GM18507 (cell line): ENCODE data around the gene GRM7.

Experiments
- DNase-seq: peaks from one replicate; pipeline ENCODE4 v3.0.0; 2011; ENCODE audit warnings: low read depth; ENCODE audit not compliant: insufficient read length; ENCODE audit errors: extremely low spot score
- FAIRE-seq: peaks from 2 replicates; lab custom pipeline; 2011; peaks lifted over from hg19 to GRCh38; lab: Jason Lieb, UNC

The GRM7 gene

GRCh38 chr3:7518026-7518425, 657.1 kb downstream of the GRM7 start:
- DNase-seq (no peak), FAIRE-seq (no peak)

- DNase-seq (no peak), FAIRE-seq (no peak)
Observed at GRCh38 chr3:7518456-7518855, 657.5 kb downstream of the GRM7 start.

GRCh38 chr3:7520059-7520458, 659.1 kb downstream of the GRM7 start:
- no peak for FAIRE-seq
- no peak for DNase-seq

- FAIRE-seq = no peak
Observed at GRCh38 chr3:7520593-7520992, 659.7 kb downstream of the GRM7 start.

DNA sequence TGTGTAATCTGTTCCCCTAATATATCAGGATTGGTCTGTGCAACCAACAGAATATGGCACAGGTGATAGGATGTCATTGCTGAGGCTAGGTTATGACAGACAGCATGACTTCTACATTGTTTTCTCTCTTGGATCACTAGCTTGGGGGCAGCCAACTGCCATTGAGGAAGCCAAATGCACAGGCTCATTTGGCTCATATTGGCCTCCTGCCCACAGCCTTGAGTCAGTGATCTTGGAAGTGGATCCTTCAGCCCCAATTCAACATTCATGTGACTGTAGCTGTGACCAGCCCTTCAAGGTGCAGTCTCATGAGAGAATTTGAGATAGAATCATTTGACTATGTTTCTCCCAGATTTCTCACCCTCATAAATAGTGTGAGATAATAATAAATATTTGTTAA, 675.6 kb downstream of the GRM7 start:
- DNase-seq (no peak), FAIRE-seq (no peak)

More at GRCh38 chr3:7520593-7520992, 659.7 kb downstream of the GRM7 start:
- no peak for DNase-seq

DNA sequence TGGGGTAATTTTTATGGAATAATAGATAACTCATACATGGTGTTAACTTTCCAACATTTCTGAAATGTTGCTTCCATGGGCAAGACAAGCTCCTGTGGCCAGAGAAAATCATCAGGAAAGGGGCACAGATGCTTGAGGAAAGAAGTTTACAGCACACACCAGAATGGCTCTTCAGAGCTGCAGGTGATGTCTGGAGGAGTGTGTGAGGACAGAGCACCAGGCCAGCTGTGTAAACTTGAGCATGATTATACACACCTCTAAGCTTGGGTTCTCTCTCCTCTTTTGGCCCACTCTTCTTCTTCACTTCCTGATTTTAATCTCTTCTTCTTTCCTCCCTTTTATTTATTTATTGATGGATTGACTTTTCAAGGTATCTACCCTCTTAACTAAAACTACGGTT, 676.0 kb downstream of the GRM7 start:
- no peak for FAIRE-seq
- no peak for DNase-seq

DNA sequence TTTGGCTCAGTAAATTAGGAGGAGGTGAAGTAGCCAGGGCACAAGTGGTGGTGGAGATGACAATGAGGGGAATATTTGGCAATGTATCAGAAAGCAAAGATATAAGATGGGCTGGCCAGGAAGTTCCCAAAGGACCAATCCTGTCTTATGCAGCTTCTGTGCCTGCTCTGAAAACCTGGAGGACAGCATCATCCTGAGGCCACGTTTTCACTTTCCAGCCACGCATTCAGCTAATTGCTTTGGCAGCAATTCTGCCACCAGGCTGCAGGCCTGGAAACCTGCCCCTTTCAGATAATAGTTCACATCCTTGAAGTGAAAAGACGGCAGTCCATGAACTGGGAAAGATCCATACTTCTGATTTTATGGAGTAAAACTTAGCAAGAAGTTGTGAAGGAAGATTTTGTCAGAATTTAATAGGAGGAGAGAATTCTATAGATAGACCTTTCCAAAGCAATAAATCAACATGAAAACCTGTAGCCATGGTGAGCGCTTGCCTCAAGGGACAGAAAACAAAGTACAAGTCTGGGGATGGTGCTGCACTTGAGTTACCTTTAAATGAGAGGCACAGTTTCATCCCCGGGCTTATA, 682.5 kb downstream of the GRM7 start:
- FAIRE-seq (no peak), DNase-seq (no peak)

DNA sequence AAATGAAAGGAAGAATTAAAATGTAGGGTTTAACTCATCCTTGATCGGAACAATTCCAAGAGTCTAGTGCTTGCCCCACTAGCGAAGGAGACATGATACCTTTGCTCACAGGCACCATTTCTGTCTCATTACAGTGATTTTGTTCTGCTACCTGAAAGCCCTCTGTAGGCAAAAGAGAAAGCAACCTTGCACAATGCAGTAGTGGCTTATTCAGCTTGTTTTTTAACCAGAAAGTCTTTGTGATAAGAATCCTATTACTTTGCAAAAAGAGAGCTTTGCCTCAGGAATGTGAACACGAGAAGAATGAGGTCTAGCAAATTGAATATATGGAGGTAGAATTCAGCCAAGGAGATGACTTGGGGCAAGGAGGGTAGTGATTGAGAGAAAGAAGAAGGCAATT, 684.4 kb downstream of the GRM7 start:
- no peak for FAIRE-seq
- no peak for DNase-seq

- no peak for DNase-seq
- no peak for FAIRE-seq
Observed at GRCh38 chr3:7546253-7546652, 685.3 kb downstream of the GRM7 start.

DNA sequence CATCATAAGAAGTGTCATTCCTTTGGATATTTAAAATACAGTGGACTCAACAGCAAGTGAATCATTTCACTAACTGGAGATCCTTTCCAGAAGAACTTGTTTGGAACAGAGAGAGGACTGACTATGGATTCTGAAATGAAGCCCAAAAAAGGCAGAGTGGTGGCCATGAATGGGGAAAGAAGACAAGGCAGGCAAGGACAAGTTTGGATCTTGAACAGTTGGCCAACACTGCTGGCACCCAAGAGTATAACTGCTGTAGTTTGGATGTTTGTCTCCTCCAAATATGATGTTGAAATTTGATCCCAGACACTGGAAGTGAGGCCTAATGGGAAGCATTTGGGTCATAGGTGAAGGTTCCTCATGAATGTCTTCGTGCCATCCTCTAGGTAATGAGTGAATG, 686.9 kb downstream of the GRM7 start:
- DNase-seq (no peak), FAIRE-seq (no peak)

GRCh38 chr3:7562892-7563291, 702.0 kb downstream of the GRM7 start:
- no peak for DNase-seq
- FAIRE-seq = no peak

DNA sequence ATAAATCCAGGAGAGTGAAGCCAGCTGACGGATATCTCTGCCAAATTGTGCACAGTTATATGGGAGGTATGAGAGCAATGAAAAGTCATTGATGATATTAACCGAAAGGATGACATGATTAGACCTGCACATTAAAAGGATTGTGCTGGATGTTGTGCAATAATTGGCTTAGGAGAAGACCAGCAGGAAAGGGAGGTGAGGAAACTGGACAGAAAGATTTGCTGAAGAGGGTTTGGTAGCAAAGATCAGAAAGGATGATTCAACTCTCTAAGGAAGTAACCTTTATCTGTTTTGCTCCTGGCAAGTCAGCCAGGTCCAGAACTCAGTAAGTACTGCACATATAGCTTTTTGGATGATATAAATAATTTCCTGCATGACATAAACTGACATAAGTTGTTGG, 704.7 kb downstream of the GRM7 start:
- DNase-seq = no peak
- FAIRE-seq = no peak

- no peak for DNase-seq
- no peak for FAIRE-seq
Observed at GRCh38 chr3:7567160-7567559, 706.2 kb downstream of the GRM7 start.

GRCh38 chr3:7568526-7569184, 707.7 kb downstream of the GRM7 start:
- FAIRE-seq (no peak), DNase-seq (no peak)

DNA sequence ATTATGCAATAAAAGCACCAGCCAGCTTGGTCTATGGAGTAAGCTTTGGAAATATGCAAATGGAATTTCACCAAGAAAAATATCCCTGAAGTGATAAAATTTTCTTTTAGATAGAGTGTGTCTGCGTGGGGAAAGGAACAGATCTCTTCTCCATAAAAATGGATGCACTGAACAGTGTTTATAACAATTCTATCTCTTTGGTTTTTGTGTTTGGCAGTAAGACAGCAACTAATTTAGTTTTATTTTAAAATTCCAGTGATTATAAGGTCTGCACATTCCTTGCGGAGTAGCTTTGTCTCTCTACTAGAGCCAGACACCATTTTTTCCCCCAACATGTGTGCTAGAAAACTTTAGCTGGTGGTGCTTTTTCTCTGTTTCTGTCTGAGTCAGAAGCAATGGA, 712.4 kb downstream of the GRM7 start:
- FAIRE-seq (no peak), DNase-seq (no peak)

GRCh38 chr3:7574435-7574834, 713.5 kb downstream of the GRM7 start:
- FAIRE-seq = no peak
- no peak for DNase-seq

GRCh38 chr3:7576071-7576470, 715.2 kb downstream of the GRM7 start:
- DNase-seq (no peak), FAIRE-seq (no peak)

DNA sequence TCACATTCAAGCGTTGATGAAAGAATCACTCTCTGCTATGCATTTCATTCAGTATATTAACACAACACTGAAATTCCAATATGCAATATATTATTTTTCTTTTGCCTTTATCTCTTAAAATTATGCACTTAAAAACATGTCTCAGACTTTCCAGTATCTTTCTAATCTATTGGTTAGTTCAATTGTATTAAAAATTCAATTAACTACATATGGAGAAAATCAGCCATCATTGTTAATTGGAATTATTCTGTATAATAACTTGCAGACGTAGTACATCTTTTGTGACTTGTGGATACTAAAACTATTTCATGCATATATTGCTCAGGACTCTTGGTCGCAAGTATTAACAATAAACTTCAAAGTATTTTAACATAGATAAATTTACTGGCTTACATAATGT, 715.6 kb downstream of the GRM7 start:
- FAIRE-seq = no peak
- DNase-seq = no peak

DNA sequence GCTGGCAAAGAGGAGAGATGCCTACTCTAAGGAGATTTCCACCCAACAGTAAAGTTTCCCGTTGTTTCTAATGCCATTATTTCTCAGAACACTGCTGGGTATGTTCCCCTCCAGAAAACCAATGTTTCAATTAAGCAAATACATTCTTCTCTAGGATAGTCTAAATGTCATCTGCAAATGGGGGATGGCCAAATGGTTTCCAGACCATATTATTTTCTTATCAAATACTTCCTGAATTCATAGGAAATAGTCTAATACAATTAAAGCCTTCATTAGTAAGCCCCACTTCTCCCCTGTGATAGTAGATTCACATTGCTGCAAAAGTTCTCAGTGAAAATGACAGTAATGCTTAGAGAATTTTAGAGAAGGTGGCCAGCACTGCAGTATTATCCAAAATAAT, 716.6 kb downstream of the GRM7 start:
- FAIRE-seq = no peak

DNA sequence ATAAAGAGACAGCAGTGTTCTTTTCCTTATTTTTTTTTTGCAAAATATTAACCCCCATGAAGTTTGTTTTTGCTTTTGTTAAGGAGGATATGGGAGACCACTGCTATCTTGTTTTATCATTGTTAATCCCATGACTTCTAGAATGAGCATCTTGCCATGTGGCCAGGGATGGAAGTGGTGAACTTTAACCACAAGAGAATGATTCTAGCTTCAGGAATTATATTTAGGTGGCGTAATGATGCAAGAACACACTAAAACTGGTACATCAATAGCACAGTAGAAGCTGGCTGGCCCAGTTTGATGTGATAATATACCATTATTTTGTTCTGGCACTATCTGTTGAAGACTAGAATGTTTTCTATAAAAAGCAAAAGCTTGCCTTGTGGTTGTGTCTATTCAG, 720.9 kb downstream of the GRM7 start:
- FAIRE-seq = no peak
- DNase-seq = no peak

More for the DNA sequence above, 716.6 kb downstream of the GRM7 start:
- no peak for DNase-seq

- DNase-seq (no peak), FAIRE-seq (no peak)
Observed at GRCh38 chr3:7585052-7585451, 724.1 kb downstream of the GRM7 start.

DNA sequence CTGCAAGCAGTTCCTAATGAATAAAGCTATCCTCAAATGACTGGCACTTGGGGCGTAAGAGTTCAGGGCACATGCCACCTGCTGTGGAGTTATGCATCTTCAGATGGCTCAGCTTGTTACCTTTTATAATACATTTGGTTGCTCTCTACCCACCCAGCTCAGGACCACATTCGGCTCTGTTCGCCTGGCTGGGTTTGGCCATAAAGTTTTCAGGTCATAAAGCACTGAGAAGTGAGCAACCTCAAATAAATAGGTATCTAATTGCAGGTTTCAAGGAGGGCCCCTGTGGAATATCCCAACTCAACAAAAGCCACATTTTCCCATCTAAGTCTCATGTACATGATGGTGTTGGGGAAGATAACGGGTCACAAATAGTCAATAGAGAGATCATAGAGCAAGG, 727.3 kb downstream of the GRM7 start:
- FAIRE-seq (no peak), DNase-seq (no peak)
